Measurements from ENCODE around the gene AUP1. TPM values are rescaled to one million over a fixed set of nuclear protein-coding genes. Genes with fewer than 3 reads are reported as not detected.

AUP1 gene
- total and polyA plus RNA-seq, 2 of the 4 experiments (the other 2 are of a cell fraction), result 47.5 to 100.0 TPM

GRCh38 chr2:74510272-74510671 lies 19.2 kb downstream of the AUP1 start:
- H3K27ac ChIP-seq (ENCODE audit: insufficient read depth, low read length), result no peak overlapping the region
- no peak overlapping the region for H3K4me2 ChIP-seq (ENCODE audit: low read depth, low read length)
- H3K56ac ChIP-seq (ENCODE audit: extremely low read depth, insufficient read depth, low read length), result no peak overlapping the region
- no peak overlapping the region for H3K9ac ChIP-seq (ENCODE audit: low read depth, low read length)
- H2BK120ac ChIP-seq (ENCODE audit: low read depth, low read length), result no peak overlapping the region
- no peak overlapping the region for H3K14ac ChIP-seq (replicated peaks; ENCODE audit: low read depth, low read length)
- peaks cover 9% of the 10 kb centered on the region for H3K9me1 ChIP-seq (ENCODE audit: insufficient read depth, low read length)
- H2BK20ac ChIP-seq (ENCODE audit: low read depth, low read length), result no peak overlapping the region
- ChIA-PET CTCF (interaction anchor here (0.7 kb wide), 1 partner anchor 11 kb away, joined by 8 read pairs; the partner anchor contains the start of gene LBX2), POLR2A (ENCODE audit: unreplicated experiment) (interaction anchor here (0.6 kb wide), 1 partner anchor 29 kb away, joined by 7 read pairs; no protein-coding TSS in a partner anchor)
- BruUV-seq (replicated peaks), result no TSS peak
- H4K20me1 ChIP-seq (ENCODE audit: insufficient read depth, low read length), result 0 out of 2 replicates have a peak, but pooled peaks cover 5% of the 10 kb centered on the region
- no peak for ATAC-seq (ENCODE audit: low read depth)
- no peak for TF ChIP-seq MXI1 (IDR thresholded peaks at IDR 0.05; ENCODE audit: borderline replicate concordance, low read depth, low read length)
- TF ChIP-seq RCOR1 (IDR thresholded peaks at IDR 0.05; ENCODE audit: insufficient replicate concordance, low read length), result no peak
- TF ChIP-seq FOS (IDR thresholded peaks at IDR 0.05; ENCODE audit: low read depth, low read length), result no peak
- no peak for TF ChIP-seq MAZ (IDR thresholded peaks at IDR 0.05; ENCODE audit: borderline replicate concordance, low read depth, low read length)
- TF ChIP-seq ELK1 (IDR thresholded peaks at IDR 0.05; ENCODE audit: borderline replicate concordance, low read depth, low read length), result no peak
- TF ChIP-seq NFE2L2 (IDR thresholded peaks at IDR 0.05; ENCODE audit: low read depth, low read length), result no peak
- TF ChIP-seq CHD1 (IDR thresholded peaks at IDR 0.05; ENCODE audit: low read depth, low read length), result no peak
- TF ChIP-seq CEBPB (IDR thresholded peaks at IDR 0.05; ENCODE audit: low read depth, low read length), result no peak
- TF ChIP-seq RAD21 (IDR thresholded peaks at IDR 0.05; ENCODE audit: low read length), result no peak
- no peak for TF ChIP-seq RFX5 (IDR thresholded peaks at IDR 0.05; ENCODE audit: low read depth, low read length)
- TF ChIP-seq USF2 (IDR thresholded peaks at IDR 0.05; ENCODE audit: low read depth, low read length), result no peak
- TF ChIP-seq SMC3 (IDR thresholded peaks at IDR 0.05; ENCODE audit: low read depth, low read length), result no peak
- TF ChIP-seq POLR2A (IDR thresholded peaks at IDR 0.05; ENCODE audit: low read depth, low read length), result no peak
- TF ChIP-seq MAFK (IDR thresholded peaks at IDR 0.05; ENCODE audit: low read depth, low read length), result no peak
- TF ChIP-seq CTCF (conservative IDR thresholded peaks at IDR 0.05; ENCODE audit: low read depth, low read length), result no peak
- TF ChIP-seq BHLHE40 (IDR thresholded peaks at IDR 0.05; ENCODE audit: low read depth, low read length), result no peak
- H4K91ac ChIP-seq (ENCODE audit: insufficient read depth, low read depth, low read length), result no peak overlapping the region
- intact Hi-C loops (cut with micrococcal nuclease) (no loop called here), in situ Hi-C loops (cut with MboI; ENCODE audit: low sequenced_read_pairs) (no loop called here), dilution Hi-C loops (cut with HindIII; ENCODE audit: low sequenced_read_pairs, unreplicated experiment) (no loop called here)
- WGBS, 2 experiments (ENCODE audit: extremely low coverage in 2 of 2, insufficient read length in 1 of 2), result no CpG with 5 or more reads among the region's 4 CpGs
- no peak overlapping the region for H3K4ac ChIP-seq (ENCODE audit: low read depth, low read length)
- H3K27me3 ChIP-seq (ENCODE audit: control insufficient read depth, insufficient read depth, low read length), result peaks cover 46% of the 10 kb centered on the region
- no peak overlapping the region for H4K5ac ChIP-seq (ENCODE audit: low read depth, low read length)
- no peak overlapping the region for H2AFZ ChIP-seq (replicated peaks; ENCODE audit: low read length, poor library complexity)
- H3K4me3 ChIP-seq (ENCODE audit: insufficient read depth, low read depth, low read length), result no peak overlapping the region
- H4K8ac ChIP-seq (ENCODE audit: low read depth in 2 of 2, low read length in 2 of 2), result no peak overlapping the region
- DNase-seq, result no peak
- no peak overlapping the region for H2BK15ac ChIP-seq (ENCODE audit: low read depth, low read length)
- no peak overlapping the region for H3K18ac ChIP-seq (ENCODE audit: low read depth, low read length)
- H3K79me1 ChIP-seq (ENCODE audit: low read depth in 1 of 2, low read length in 2 of 2), result peaks cover 12 to 18% of the 10 kb centered on the region in 2 experiments
- H2AK5ac ChIP-seq (ENCODE audit: low read depth, low read length), result no peak overlapping the region
- no peak overlapping the region for H3K23ac ChIP-seq (ENCODE audit: low read depth, low read length)
- H3K36me3 ChIP-seq (ENCODE audit: control insufficient read depth, insufficient read depth, low read length), result peaks cover 9% of the 10 kb centered on the region
- no peak overlapping the region for H2AK9ac ChIP-seq (replicated peaks; ENCODE audit: low read depth, low read length, poor library complexity)
- H3K9me3 ChIP-seq (ENCODE audit: control insufficient read depth, insufficient read depth, low read length), result peaks cover 11% of the 10 kb centered on the region
- peaks cover 11% of the 10 kb centered on the region for H3K4me1 ChIP-seq (ENCODE audit: control insufficient read depth, insufficient read depth, low read length)
- H2BK5ac ChIP-seq (ENCODE audit: low read depth, low read length, poor library complexity, severe bottlenecking), result no peak overlapping the region

Data from IMR-90 (cell line).